Lung (tissue), 12 donors: ENCODE data around the gene ROBO1. TPM values are rescaled to one million over a fixed set of nuclear protein-coding genes. Genes with fewer than 3 reads are reported as not detected.

ENCODE experiments used
- ATAC-seq: fragments of 200-7000 bp; cut with Tn5 transposase; one replicate; pipeline ENCODE4 v1.9.1; 2020; ENCODE audit warnings: moderate number of reproducible peaks; ENCODE audit not compliant: insufficient read depth, low FRiP score
- DNase-seq, 3 donors: peaks; one replicate each; pipeline ENCODE4 v3.0.0-alpha.2; 2013 to 2017
- H3K27ac ChIP-seq, 2 donors: one replicate each; pipeline ENCODE4 v1.5.1; 2013; ENCODE audit warnings: mild to moderate bottlenecking in 2 of 2, moderate library complexity in 2 of 2, control low read depth in 1 of 2, inconsistent platforms in 1 of 2, low read depth in 1 of 2, low read length in 1 of 2
- H3K27me3 ChIP-seq, 3 donors: one replicate each; pipeline ENCODE4 v1.5.1; 2013; ENCODE audit warnings: low read length in 2 of 3; ENCODE audit not compliant: control insufficient read depth in 3 of 3, insufficient read depth in 3 of 3
- H3K36me3 ChIP-seq, 4 donors: one replicate each; pipeline ENCODE4 v1.5.1; 2013; ENCODE audit warnings: low read length in 4 of 4, mild to moderate bottlenecking in 1 of 4, moderate library complexity in 1 of 4; ENCODE audit not compliant: control insufficient read depth in 4 of 4, insufficient read depth in 4 of 4
- H3K4me1 ChIP-seq, 5 donors: one replicate each; pipeline ENCODE4 v1.5.1; 2013; ENCODE audit warnings: low read length in 5 of 5, mild to moderate bottlenecking in 2 of 5, moderate library complexity in 1 of 5; ENCODE audit not compliant: control insufficient read depth in 5 of 5, insufficient read depth in 5 of 5
- H3K4me3 ChIP-seq: one replicate; pipeline ENCODE4 v1.5.1; 2013; ENCODE audit warnings: mild to moderate bottlenecking, control low read depth, moderate library complexity
- H3K9ac ChIP-seq, 2 donors: one replicate each; pipeline ENCODE4 v1.5.1; 2013; ENCODE audit warnings: low read length in 2 of 2, control low read depth in 1 of 2; ENCODE audit not compliant: insufficient read depth in 1 of 2
- H3K9me3 ChIP-seq, 4 donors: one replicate each; pipeline ENCODE4 v1.5.1; 2013; ENCODE audit warnings: low read length in 3 of 4, mild to moderate bottlenecking in 1 of 4, moderate library complexity in 1 of 4; ENCODE audit not compliant: control insufficient read depth in 4 of 4, insufficient read depth in 3 of 4
- WGBS, 2 donors: extraction: QIAGEN DNeasy Blood & Tissue Kit; methylation state at CpG; one replicate each; pipeline ENCODE4 v1.1.7; 2013; 5-methylcytosine and 5-hydroxymethylcytosine counted together
- polyA plus RNA-seq, 2 donors: library from polyadenylated mRNA; stranded (reverse); fragments of 200-250 nt; gene quantifications; one replicate each; pipeline ENCODE4 v1.2.1, GENCODE V29; 2013
- total RNA-seq, 2 donors: library from RNA; depleted of rRNA in 1 of 2; stranded (reverse); fragments of >200 nt in 1 of 2; gene quantifications; one replicate each; pipeline ENCODE4 v1.2.1, GENCODE V29; 2014 to 2021
- TF ChIP-seq, protein P1 (sequence below): IDR thresholded peaks from 2 replicates; pipeline ENCODE4 v1.5.1; 2012; ENCODE audit warnings: mild to moderate bottlenecking; ENCODE audit errors: control extremely low read depth, extremely low read depth
- donor health status: control.
- donor health status: control.
- donor health status: Bipolar disorder and iron deficiency.
- donor health status: healthy.
- donor health status: DM: yes; HTN: yes; CAD: no.

Gene ROBO1
- total and polyA plus RNA-seq, 4 donors, result 2.6 to 72.6 (median 15.7) TPM

DNA sequence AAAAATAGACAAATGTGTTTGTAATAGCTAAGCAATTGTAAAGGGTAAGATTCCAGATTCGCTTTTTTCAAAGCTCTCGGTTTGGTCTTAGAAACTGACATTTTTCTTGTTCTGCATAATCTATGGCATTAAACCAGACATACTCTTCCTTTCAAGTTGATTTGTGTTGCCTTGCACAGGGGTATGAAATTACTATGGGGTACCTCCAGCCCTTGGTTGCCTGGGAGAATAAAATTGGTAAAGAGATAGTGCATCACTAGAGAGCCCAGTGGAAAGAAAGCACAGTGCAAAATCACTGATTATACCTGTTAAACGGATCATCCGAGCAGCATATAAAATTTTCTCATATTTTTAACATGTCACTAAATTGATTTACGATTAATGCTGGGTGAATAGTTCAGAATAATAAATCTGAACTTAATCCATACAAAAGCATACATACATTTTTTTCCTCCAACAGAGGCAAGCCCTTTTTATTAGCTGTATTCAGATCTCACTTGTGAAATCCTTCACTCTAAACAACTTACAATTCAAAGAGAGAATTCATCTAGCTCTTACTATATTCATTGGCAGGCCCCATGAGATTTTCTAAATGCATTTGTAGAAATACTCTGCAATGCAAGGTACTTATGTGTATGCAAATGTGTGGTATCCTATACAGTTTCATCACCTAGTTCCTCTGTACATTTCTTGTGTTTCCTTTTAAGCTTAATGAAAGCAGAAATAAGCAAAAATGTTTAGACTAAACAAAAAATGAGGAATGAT lies 224.4 kb downstream of the ROBO1 start:
- Histone ChIP-seq H3K36me3 (no peaks in the 10 kb centered on the region), H3K9ac (no peak overlapping the region), H3K9me3 (no peaks in the 10 kb centered on the region), H3K4me3 (no peak overlapping the region), H3K4me1 (peaks cover 0 to 3% (median 0%) of the 10 kb centered on the region in 5 donors), H3K27me3 (no peaks in the 10 kb centered on the region), H3K27ac (no peak overlapping the region)
- TF ChIP-seq, protein P1, sequence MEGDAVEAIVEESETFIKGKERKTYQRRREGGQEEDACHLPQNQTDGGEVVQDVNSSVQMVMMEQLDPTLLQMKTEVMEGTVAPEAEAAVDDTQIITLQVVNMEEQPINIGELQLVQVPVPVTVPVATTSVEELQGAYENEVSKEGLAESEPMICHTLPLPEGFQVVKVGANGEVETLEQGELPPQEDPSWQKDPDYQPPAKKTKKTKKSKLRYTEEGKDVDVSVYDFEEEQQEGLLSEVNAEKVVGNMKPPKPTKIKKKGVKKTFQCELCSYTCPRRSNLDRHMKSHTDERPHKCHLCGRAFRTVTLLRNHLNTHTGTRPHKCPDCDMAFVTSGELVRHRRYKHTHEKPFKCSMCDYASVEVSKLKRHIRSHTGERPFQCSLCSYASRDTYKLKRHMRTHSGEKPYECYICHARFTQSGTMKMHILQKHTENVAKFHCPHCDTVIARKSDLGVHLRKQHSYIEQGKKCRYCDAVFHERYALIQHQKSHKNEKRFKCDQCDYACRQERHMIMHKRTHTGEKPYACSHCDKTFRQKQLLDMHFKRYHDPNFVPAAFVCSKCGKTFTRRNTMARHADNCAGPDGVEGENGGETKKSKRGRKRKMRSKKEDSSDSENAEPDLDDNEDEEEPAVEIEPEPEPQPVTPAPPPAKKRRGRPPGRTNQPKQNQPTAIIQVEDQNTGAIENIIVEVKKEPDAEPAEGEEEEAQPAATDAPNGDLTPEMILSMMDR, result no peak
- ATAC-seq, result no peak
- no peak for DNase-seq
- 81 to 84% methylated on average over 5 of the region's 5 CpGs for WGBS, 2 donors

DNA sequence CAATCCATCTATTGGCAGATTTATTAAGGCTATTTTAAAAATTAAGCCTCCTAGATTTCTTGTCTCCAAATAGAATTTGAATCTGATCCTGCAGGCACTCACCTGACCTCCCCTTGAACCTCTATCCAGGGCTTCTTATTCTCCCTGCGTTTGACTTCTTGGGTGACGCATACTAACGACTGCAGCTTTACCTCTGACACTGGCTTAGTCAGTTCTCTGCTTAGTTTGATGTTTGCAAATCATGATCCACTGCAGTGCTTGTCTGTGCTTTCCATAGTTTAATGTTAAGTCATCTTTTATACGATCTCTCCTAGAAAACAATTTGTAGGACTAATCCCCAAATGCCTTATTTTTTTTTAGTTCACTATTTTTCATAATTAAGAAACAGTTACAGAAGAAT lies 233.1 kb downstream of the ROBO1 start:
- WGBS, 2 donors, result 45 to 59% methylated on average over 4 of the region's 4 CpGs
- no peak overlapping the region for H3K27ac ChIP-seq
- no peak overlapping the region for H3K9ac ChIP-seq
- ATAC-seq (no peak), DNase-seq (no peak)
- H3K4me3 ChIP-seq, result no peak overlapping the region
- no peaks in the 10 kb centered on the region for H3K36me3 ChIP-seq
- H3K4me1 ChIP-seq, result no peaks in the 10 kb centered on the region
- no peaks in the 10 kb centered on the region for H3K27me3 ChIP-seq
- TF ChIP-seq, protein P1, result no peak
- H3K9me3 ChIP-seq, result no peaks in the 10 kb centered on the region

DNA sequence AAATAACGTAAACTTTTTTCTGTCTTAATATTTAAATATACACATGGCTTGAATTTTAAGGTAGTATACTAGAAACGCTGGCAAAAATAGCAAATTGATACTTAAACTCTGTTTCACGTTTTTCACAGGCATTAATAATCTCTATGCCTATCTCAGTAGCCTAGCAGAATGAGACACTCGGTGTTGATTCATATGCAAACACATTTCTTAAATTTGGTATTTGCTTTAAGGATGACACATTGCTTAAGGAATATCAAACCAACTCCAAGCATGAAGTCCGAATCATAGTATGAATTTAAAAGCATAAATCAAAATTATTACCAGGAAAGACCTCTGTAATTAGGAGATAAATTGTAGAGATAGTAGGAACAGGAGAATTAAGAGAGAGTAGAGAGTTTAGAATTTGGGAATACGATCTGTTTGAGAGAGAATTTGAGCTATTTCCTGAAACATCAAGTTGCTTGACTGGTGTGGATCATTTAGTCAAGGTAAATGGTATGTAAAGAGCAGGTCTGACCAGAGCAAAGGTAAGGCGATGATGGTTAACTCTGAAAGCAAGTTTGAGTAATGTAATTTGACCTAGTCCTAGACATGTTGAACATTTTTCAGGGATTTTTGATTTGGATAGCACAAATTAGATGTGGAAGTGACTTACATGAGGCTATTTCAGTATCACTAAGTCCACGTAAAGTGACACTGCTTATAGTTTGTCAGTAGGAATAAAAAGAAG lies 236.1 kb downstream of the ROBO1 start:
- no peak for ATAC-seq
- 59 to 85% methylated on average over 8 of the region's 8 CpGs for WGBS, 2 donors
- Histone ChIP-seq H3K9ac (no peak overlapping the region), H3K27ac (no peak overlapping the region), H3K36me3 (no peaks in the 10 kb centered on the region), H3K4me3 (no peak overlapping the region), H3K9me3 (no peaks in the 10 kb centered on the region), H3K27me3 (no peaks in the 10 kb centered on the region), H3K4me1 (no peaks in the 10 kb centered on the region)
- TF ChIP-seq, protein P1, result no peak
- DNase-seq, result no peak
